Fibroblast of lung (primary cell): ENCODE results near the gene RBFOX1. TPM values are rescaled to one million over a fixed set of nuclear protein-coding genes. Genes with fewer than 3 reads are reported as not detected.

Experiments used
- DNase-seq, 2 donors: peaks; one replicate each; pipeline versions ENCODE4 v3.0.0 to v3.0.0-alpha.2; 2010; ENCODE audit warnings: low read depth in 2 of 2
- H2AFZ ChIP-seq: 2 replicates; pipeline ENCODE4 v1.5.1; 2012; ENCODE audit warnings: low read length, control low read depth, inconsistent platforms
- H3K27ac ChIP-seq: 2 replicates; pipeline ENCODE4 v1.5.1; 2011; ENCODE audit warnings: low read length, control low read depth; ENCODE audit not compliant: insufficient read depth
- H3K27me3 ChIP-seq: 2 replicates; pipeline ENCODE4 v1.5.1; 2011; ENCODE audit warnings: mild to moderate bottlenecking, low read length; ENCODE audit not compliant: control insufficient read depth, insufficient read depth
- H3K36me3 ChIP-seq: 2 replicates; pipeline ENCODE4 v1.5.1; 2011; ENCODE audit warnings: low read length; ENCODE audit not compliant: control insufficient read depth, insufficient read depth
- H3K4me1 ChIP-seq: 2 replicates; pipeline ENCODE4 v1.5.1; 2011; ENCODE audit warnings: low read length; ENCODE audit not compliant: control insufficient read depth, insufficient read depth; ENCODE audit errors: extremely low read depth
- H3K4me2 ChIP-seq: 2 replicates; pipeline ENCODE4 v1.5.1; 2011; ENCODE audit warnings: low read length, control low read depth; ENCODE audit not compliant: insufficient read depth; ENCODE audit errors: extremely low read depth
- H3K4me3 ChIP-seq, 4 experiments: fragments of 200-600 bp in 1 of 4; sonication (generic) in 1 of 4; replicated peaks in 1 of 4; 2 replicates each; pipeline ENCODE4 v1.5.1; 2011 to 2016; ENCODE audit warnings: low read length in 4 of 4, low read depth in 3 of 4, mild to moderate bottlenecking in 3 of 4, control low read depth in 2 of 4, inconsistent platforms in 1 of 4, mixed read lengths in 1 of 4; ENCODE audit not compliant: insufficient read depth in 1 of 4; ENCODE audit errors: control extremely low read depth in 1 of 4
- H3K79me2 ChIP-seq: 2 replicates; pipeline ENCODE4 v1.5.1; 2012; ENCODE audit warnings: mild to moderate bottlenecking, low read length, inconsistent platforms; ENCODE audit not compliant: control insufficient read depth, insufficient read depth
- H3K9ac ChIP-seq: 2 replicates; pipeline ENCODE4 v1.5.1; 2011; ENCODE audit warnings: mild to moderate bottlenecking, low read length, control low read depth; ENCODE audit not compliant: insufficient read depth
- H3K9me3 ChIP-seq: 2 replicates; pipeline ENCODE4 v1.5.1; 2012; ENCODE audit warnings: low read depth, low read length; ENCODE audit not compliant: control insufficient read depth, insufficient read depth
- H4K20me1 ChIP-seq: 2 replicates; pipeline ENCODE4 v1.5.1; 2011; ENCODE audit warnings: low read length; ENCODE audit not compliant: control insufficient read depth, insufficient read depth; ENCODE audit errors: extremely low read depth
- CTCF ChIP-seq, 2 donors: IDR thresholded peaks in 1 of 2; conservative IDR thresholded peaks in 1 of 2; 1 replicate in 1 of 2; 2 replicates in 1 of 2; pipeline ENCODE4 v1.5.1; 2011 to 2012; ENCODE audit warnings: low read length in 2 of 2, control low read depth in 1 of 2, inconsistent platforms in 1 of 2, low read depth in 1 of 2, mild to moderate bottlenecking in 1 of 2
- EZH2 ChIP-seq: IDR thresholded peaks from 2 replicates; pipeline ENCODE4 v1.5.1; 2012; ENCODE audit warnings: low read length, control low read depth, mild to moderate bottlenecking; ENCODE audit errors: missing control alignments
- polyA plus RNA-seq, 2 donors: library from polyadenylated mRNA; depleted of rRNA in 1 of 2; stranded (reverse) in 1 of 2; unstranded in 1 of 2; fragments of >200 nt; gene quantifications; 2 replicates each; pipeline ENCODE4 v1.2.1, GENCODE V29; 2011 to 2012; ENCODE audit warnings: missing spikeins in 1 of 2
- total RNA-seq: library from RNA; depleted of rRNA; stranded (reverse); fragments of >200 nt; gene quantifications from 2 replicates; pipeline ENCODE4 v1.2.1, GENCODE V29; 2014

The RBFOX1 gene
- total and polyA plus RNA-seq, 2 donors (not counting 1 experiment from before 2014, with no cell fraction given), result not detected

GRCh38 chr16:7373776-7374175 is 41.1 kb downstream of the RBFOX1 start:
- Histone ChIP-seq H2AFZ (no peak overlapping the region), H3K79me2 (no peaks in the 10 kb centered on the region), H3K27me3 (no peaks in the 10 kb centered on the region), H3K4me1 (no peaks in the 10 kb centered on the region), H3K4me3 (no peak overlapping the region), H3K36me3 (no peaks in the 10 kb centered on the region), H3K27ac (no peak overlapping the region), H3K4me2 (no peak overlapping the region), H3K9ac (no peak overlapping the region), H4K20me1 (no peaks in the 10 kb centered on the region), H3K9me3 (no peaks in the 10 kb centered on the region)
- TF ChIP-seq EZH2 (no peak), CTCF (conservative IDR thresholded peaks at IDR 0.05 in 1 of 2, IDR thresholded peaks at IDR 0.05 in 1 of 2; ENCODE audit: low read depth in 1 of 2, low read length in 2 of 2) (no peak)
- DNase-seq, result no peak

- no peak for DNase-seq
- no peaks in the 10 kb centered on the region for H3K27me3 ChIP-seq
- no peak overlapping the region for H3K4me2 ChIP-seq
- H3K27ac ChIP-seq, result no peak overlapping the region
- no peak overlapping the region for H3K9ac ChIP-seq
- no peaks in the 10 kb centered on the region for H3K79me2 ChIP-seq
- no peak overlapping the region for H2AFZ ChIP-seq
- no peaks in the 10 kb centered on the region for H3K9me3 ChIP-seq
- no peaks in the 10 kb centered on the region for H4K20me1 ChIP-seq
- H3K4me3 ChIP-seq, result no peak overlapping the region
- H3K36me3 ChIP-seq, result no peaks in the 10 kb centered on the region
- TF ChIP-seq EZH2 (no peak), CTCF (conservative IDR thresholded peaks at IDR 0.05 in 1 of 2, IDR thresholded peaks at IDR 0.05 in 1 of 2; ENCODE audit: low read depth in 1 of 2, low read length in 2 of 2) (no peak)
- no peaks in the 10 kb centered on the region for H3K4me1 ChIP-seq
Measured at GRCh38 chr16:7374614-7375174, 42.0 kb downstream of the RBFOX1 start.

GRCh38 chr16:7376227-7376626 is 43.6 kb downstream of the RBFOX1 start:
- no peaks in the 10 kb centered on the region for H3K27me3 ChIP-seq

More at GRCh38 chr16:7376227-7376626, 43.6 kb downstream of the RBFOX1 start:
- TF ChIP-seq CTCF (conservative IDR thresholded peaks at IDR 0.05 in 1 of 2, IDR thresholded peaks at IDR 0.05 in 1 of 2; ENCODE audit: low read depth in 1 of 2, low read length in 2 of 2), result no peak
- no peak for TF ChIP-seq EZH2
- no peak overlapping the region for H3K9ac ChIP-seq
- H4K20me1 ChIP-seq, result no peaks in the 10 kb centered on the region
- no peak overlapping the region for H3K4me2 ChIP-seq
- no peak overlapping the region for H3K27ac ChIP-seq
- H2AFZ ChIP-seq, result no peak overlapping the region
- H3K4me3 ChIP-seq, result no peak overlapping the region
- H3K79me2 ChIP-seq, result no peaks in the 10 kb centered on the region
- H3K36me3 ChIP-seq, result no peaks in the 10 kb centered on the region
- H3K4me1 ChIP-seq, result no peaks in the 10 kb centered on the region
- no peak for DNase-seq
- H3K9me3 ChIP-seq, result no peaks in the 10 kb centered on the region
